ENCODE data around the gene TTC9.

GRCh38 chr14:70714055-70714550 lies 72.4 kb downstream of the TTC9 start:
- TF ChIP-seq CTCF (IDR thresholded peaks at IDR 0.05) (peak; percentile 77), PBX3 (IDR thresholded peaks at IDR 0.05) (no peak), REST (IDR thresholded peaks at IDR 0.05) (no peak), TP53 (CRISPR knock-in tag; IDR thresholded peaks at IDR 0.05) (no peak), POLR2A (IDR thresholded peaks at IDR 0.05; ENCODE audit: low read length) (no peak), EP300 (IDR thresholded peaks at IDR 0.05) (no peak), SMC3 (IDR thresholded peaks at IDR 0.05) (peak; percentile 81)
